ENCODE measurements around the gene PLEKHA8. TPM values are rescaled to one million over a fixed set of nuclear protein-coding genes. Genes with fewer than 3 reads are reported as not detected.
A peak's percentile ranks its signal among the peaks of the same experiment; 100 is the strongest.

The PLEKHA8 gene
- total RNA-seq, 1 donor from 2014 or later, result 4.8 TPM

GRCh38 chr7:30074422-30075030 is 46.3 kb downstream of the PLEKHA8 start:
- Histone ChIP-seq H3K4me3 (no peak overlapping the region), H3K27ac (no peak overlapping the region), H3K27me3 (no peaks in the 10 kb centered on the region), H3K4me1 (peaks cover 0 to 3% of the 10 kb centered on the region in 2 donors), H3K9me3 (no peaks in the 10 kb centered on the region), H3K36me3 (peaks cover 0 to 17% of the 10 kb centered on the region in 2 donors)
- peak in 2 of 3 experiments; percentile 23 to 33 for TF ChIP-seq CTCF (IDR thresholded peaks at IDR 0.05)
- DNase-seq (ENCODE audit: low spot score in 2 of 2), result no peak
- intact Hi-C loops (cut with DNase I), result no loop called here

GRCh38 chr7:30076411-30076810 is 48.2 kb downstream of the PLEKHA8 start:
- no peaks in the 10 kb centered on the region for H3K27me3 ChIP-seq
- no peak for TF ChIP-seq CTCF (IDR thresholded peaks at IDR 0.05)
- H3K4me1 ChIP-seq, result no peaks in the 10 kb centered on the region
- intact Hi-C loops (cut with DNase I), result no loop called here
- peaks cover 0 to 24% of the 10 kb centered on the region in 2 donors for H3K36me3 ChIP-seq
- no peak for DNase-seq (ENCODE audit: low spot score in 2 of 2)
- H3K27ac ChIP-seq, result no peak overlapping the region
- H3K4me3 ChIP-seq, result no peak overlapping the region
- no peaks in the 10 kb centered on the region for H3K9me3 ChIP-seq

- no peak for TF ChIP-seq CTCF (IDR thresholded peaks at IDR 0.05)
- intact Hi-C loops (cut with DNase I), result no loop called here
- H3K4me3 ChIP-seq, result no peak overlapping the region
- H3K27ac ChIP-seq, result no peak overlapping the region
- H3K9me3 ChIP-seq, result no peaks in the 10 kb centered on the region
- peaks cover 0 to 19% of the 10 kb centered on the region in 2 donors for H3K36me3 ChIP-seq
- H3K4me1 ChIP-seq, result no peaks in the 10 kb centered on the region
- no peaks in the 10 kb centered on the region for H3K27me3 ChIP-seq
- DNase-seq (ENCODE audit: low spot score in 2 of 2), result no peak
Measured at GRCh38 chr7:30078280-30078679, 50.1 kb downstream of the PLEKHA8 start.

- Histone ChIP-seq H3K36me3 (peaks cover 0 to 19% of the 10 kb centered on the region in 2 donors), H3K9me3 (no peaks in the 10 kb centered on the region), H3K4me1 (no peaks in the 10 kb centered on the region), H3K4me3 (no peak overlapping the region), H3K27ac (no peak overlapping the region), H3K27me3 (no peaks in the 10 kb centered on the region)
- no peak for TF ChIP-seq CTCF (IDR thresholded peaks at IDR 0.05)
- intact Hi-C loops (cut with DNase I), result no loop called here
- no peak for DNase-seq (ENCODE audit: low spot score in 2 of 2)
Measured at GRCh38 chr7:30079880-30080279, 51.7 kb downstream of the PLEKHA8 start.

- intact Hi-C loops (cut with DNase I), result no loop called here
- no peaks in the 10 kb centered on the region for H3K27me3 ChIP-seq
- H3K4me1 ChIP-seq, result no peaks in the 10 kb centered on the region
- no peak overlapping the region for H3K27ac ChIP-seq
- H3K9me3 ChIP-seq, result no peaks in the 10 kb centered on the region
- peaks cover 0 to 19% of the 10 kb centered on the region in 2 donors for H3K36me3 ChIP-seq
- no peak for DNase-seq (ENCODE audit: low spot score in 2 of 2)
- no peak overlapping the region for H3K4me3 ChIP-seq
- no peak for TF ChIP-seq CTCF (IDR thresholded peaks at IDR 0.05)
Measured at GRCh38 chr7:30080818-30081217, 52.6 kb downstream of the PLEKHA8 start.

- Histone ChIP-seq H3K36me3 (peaks cover 0 to 19% of the 10 kb centered on the region in 2 donors), H3K27ac (no peak overlapping the region), H3K9me3 (no peaks in the 10 kb centered on the region), H3K4me3 (no peak overlapping the region), H3K4me1 (no peaks in the 10 kb centered on the region), H3K27me3 (no peaks in the 10 kb centered on the region)
- intact Hi-C loops (cut with DNase I), result no loop called here
- DNase-seq (ENCODE audit: low spot score in 2 of 2), result no peak
- no peak for TF ChIP-seq CTCF (IDR thresholded peaks at IDR 0.05)
Measured at GRCh38 chr7:30082686-30083085, 54.5 kb downstream of the PLEKHA8 start.
